DND-41 (cell line): ENCODE results near the gene MLC1.

ENCODE experiments used
- ATAC-seq: fragments of 200-7000 bp; cut with Tn5 transposase; 3 replicates; pipeline ENCODE4 v1.9.1; 2021; ENCODE audit warnings: low read depth; ENCODE audit not compliant: insufficient read depth
- DNase-seq: peaks from one replicate; pipeline ENCODE4 v3.0.0-alpha.2; 2020
- H2AFZ ChIP-seq: 2 replicates; pipeline ENCODE4 v1.6.0; 2012; ENCODE audit warnings: low read depth, low read length
- H3K27ac ChIP-seq: 2 replicates; pipeline ENCODE4 v1.5.1; 2012; ENCODE audit warnings: low read length, inconsistent platforms
- H3K27me3 ChIP-seq: fragments of 200-600 bp; sonication (generic); 2 replicates; pipeline ENCODE4 v1.6.0; 2012; ENCODE audit warnings: low read length, mild to moderate bottlenecking, inconsistent platforms; ENCODE audit not compliant: insufficient read depth, poor library complexity
- H3K36me3 ChIP-seq: 2 replicates; pipeline ENCODE4 v1.5.1; 2012; ENCODE audit warnings: low read length, inconsistent platforms; ENCODE audit not compliant: insufficient read depth
- H3K4me1 ChIP-seq: 2 replicates; pipeline ENCODE4 v1.5.1; 2012; ENCODE audit warnings: mild to moderate bottlenecking, low read length; ENCODE audit not compliant: insufficient read depth
- H3K4me2 ChIP-seq: 2 replicates; pipeline ENCODE4 v1.6.0; 2012; ENCODE audit warnings: mild to moderate bottlenecking, moderate library complexity, low read length, inconsistent platforms; ENCODE audit not compliant: insufficient read depth
- H3K4me3 ChIP-seq, 2 experiments: fragments of 200-600 bp in 1 of 2; shearing (Covaris generic) in 1 of 2; 2 replicates each; pipeline ENCODE4 v1.5.1; 2012 to 2016; ENCODE audit warnings: inconsistent platforms in 2 of 2, low read length in 2 of 2, mild to moderate bottlenecking in 2 of 2, low read depth in 1 of 2, moderate library complexity in 1 of 2
- H3K79me2 ChIP-seq: 2 replicates; pipeline ENCODE4 v1.6.0; 2012; ENCODE audit warnings: low read length, inconsistent platforms; ENCODE audit not compliant: insufficient read depth
- H3K9ac ChIP-seq: 2 replicates; pipeline ENCODE4 v1.6.0; 2012; ENCODE audit warnings: low read depth, mild to moderate bottlenecking, inconsistent platforms, low read length, moderate library complexity
- H3K9me3 ChIP-seq: 2 replicates; pipeline ENCODE4 v1.5.1; 2012; ENCODE audit warnings: low read length, moderate library complexity, mild to moderate bottlenecking, inconsistent platforms; ENCODE audit not compliant: insufficient read depth, severe bottlenecking
- H4K20me1 ChIP-seq: 2 replicates; pipeline ENCODE4 v1.6.0; 2012; ENCODE audit warnings: low read length; ENCODE audit not compliant: insufficient read depth
- CTCF ChIP-seq: IDR thresholded peaks from 2 replicates; pipeline ENCODE4 v1.5.1; 2012; ENCODE audit warnings: borderline replicate concordance, low read length, moderate library complexity, mild to moderate bottlenecking; ENCODE audit not compliant: poor library complexity, severe bottlenecking; ENCODE audit errors: extremely low read depth
- EZH2 ChIP-seq: IDR thresholded peaks from 3 replicates; pipeline ENCODE4 v1.6.1; 2012; ENCODE audit warnings: borderline replicate concordance, low read depth, mild to moderate bottlenecking, moderate library complexity, low read length, inconsistent platforms; ENCODE audit not compliant: severe bottlenecking

The MLC1 gene

DNA sequence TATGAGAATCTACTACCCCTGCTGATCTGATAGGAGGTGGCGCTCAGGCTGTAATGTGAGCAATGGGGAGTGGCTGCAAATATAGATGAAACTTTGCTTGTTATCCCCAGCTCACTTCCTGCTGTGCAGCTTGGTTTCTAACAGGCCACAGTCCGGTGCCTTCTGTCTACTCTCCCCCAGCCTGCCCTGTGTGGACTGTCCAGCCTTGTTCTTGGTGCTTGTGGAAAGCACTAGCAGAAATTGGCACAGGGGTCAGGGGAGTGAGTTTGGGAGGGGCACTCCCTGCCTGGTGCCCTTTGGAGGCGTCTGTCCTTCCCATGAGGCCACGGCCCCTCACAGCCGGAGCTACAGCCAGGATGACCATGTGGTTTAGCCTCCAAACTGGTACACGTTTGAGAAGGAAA is 18.9 kb upstream of the MLC1 start:
- Histone ChIP-seq H3K4me1 (no peaks in the 10 kb centered on the region), H3K4me3 (no peak overlapping the region), H3K27ac (no peak overlapping the region), H3K79me2 (no peaks in the 10 kb centered on the region), H2AFZ (no peak overlapping the region), H3K27me3 (peaks cover 3% of the 10 kb centered on the region), H4K20me1 (no peaks in the 10 kb centered on the region; the same call in 1 of the 2 replicates), H3K9ac (no peak overlapping the region), H3K36me3 (no peaks in the 10 kb centered on the region), H3K9me3 (no peaks in the 10 kb centered on the region), H3K4me2 (no peak overlapping the region)
- DNase-seq (no peak), ATAC-seq (no peak)
- no peak for TF ChIP-seq CTCF

DNA sequence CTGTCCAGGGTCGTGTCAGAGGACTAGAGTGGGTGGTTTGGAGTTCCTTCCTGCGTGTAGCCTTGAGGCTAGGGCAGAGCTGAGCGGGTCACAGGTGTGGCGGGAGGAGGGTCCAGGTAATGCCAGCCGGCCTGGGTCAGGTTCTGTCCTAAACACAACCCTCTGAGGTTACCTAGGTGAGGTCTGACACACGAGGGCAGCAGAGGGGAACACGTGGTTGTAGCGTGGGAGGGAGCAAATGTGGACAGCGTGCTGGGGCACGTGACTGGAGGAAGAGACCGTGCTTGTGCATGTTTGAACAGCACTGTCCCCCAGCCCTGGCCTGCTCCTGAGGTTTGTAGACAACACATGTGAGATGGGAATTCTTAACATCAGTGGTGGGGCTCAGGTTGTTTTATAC is 17.7 kb upstream of the MLC1 start:
- ATAC-seq (no peak), DNase-seq (no peak)

GRCh38 chr22:50101870-50102565 is 16.8 kb upstream of the MLC1 start:
- no peak overlapping the region for H3K4me2 ChIP-seq
- H3K36me3 ChIP-seq, result no peaks in the 10 kb centered on the region
- no peaks in the 10 kb centered on the region for H3K4me1 ChIP-seq
- TF ChIP-seq CTCF (no peak), EZH2 (no peak)
- H2AFZ ChIP-seq, result no peak overlapping the region
- DNase-seq (no peak), ATAC-seq (no peak)
- no peak overlapping the region for H3K27ac ChIP-seq
- H3K27me3 ChIP-seq, result peaks cover 3% of the 10 kb centered on the region
- H3K4me3 ChIP-seq, result no peak overlapping the region
- H3K9ac ChIP-seq, result no peak overlapping the region
- H4K20me1 ChIP-seq, result no peaks in the 10 kb centered on the region
- H3K9me3 ChIP-seq, result no peaks in the 10 kb centered on the region
- H3K79me2 ChIP-seq, result no peaks in the 10 kb centered on the region

More for the DNA sequence above, 17.7 kb upstream of the MLC1 start:
- Histone ChIP-seq H4K20me1 (no peaks in the 10 kb centered on the region), H2AFZ (no peak overlapping the region), H3K9ac (no peak overlapping the region), H3K79me2 (no peaks in the 10 kb centered on the region), H3K4me2 (no peak overlapping the region), H3K27me3 (peaks cover 3% of the 10 kb centered on the region), H3K4me3 (no peak overlapping the region), H3K27ac (no peak overlapping the region), H3K9me3 (no peaks in the 10 kb centered on the region), H3K36me3 (no peaks in the 10 kb centered on the region), H3K4me1 (no peaks in the 10 kb centered on the region)
- TF ChIP-seq EZH2 (no peak), CTCF (no peak)

DNA sequence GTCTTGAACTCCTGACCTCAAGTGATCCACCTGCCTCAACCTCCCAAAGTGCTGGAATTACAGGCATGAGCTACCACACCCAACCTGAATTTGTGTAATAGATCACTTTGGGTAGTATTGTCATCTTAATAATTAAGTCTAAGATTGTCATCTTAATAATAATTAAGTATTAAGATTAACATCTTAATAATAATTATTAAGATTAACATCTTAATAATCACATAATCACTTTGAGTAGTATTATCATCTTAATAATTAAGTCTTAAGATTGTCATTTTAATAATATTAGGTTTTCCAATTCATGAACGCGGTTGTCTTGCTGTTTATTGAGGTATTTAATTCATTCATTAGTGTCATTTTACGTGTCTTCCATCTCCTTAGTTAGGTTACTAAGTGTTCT is 12.8 kb upstream of the MLC1 start:
- Histone ChIP-seq H3K4me2 (no peak overlapping the region), H3K79me2 (no peaks in the 10 kb centered on the region), H3K9me3 (no peaks in the 10 kb centered on the region), H3K9ac (no peak overlapping the region), H2AFZ (no peak overlapping the region), H3K4me3 (no peak overlapping the region), H3K27me3 (no peaks in the 10 kb centered on the region), H3K27ac (no peak overlapping the region), H3K36me3 (no peaks in the 10 kb centered on the region), H4K20me1 (no peaks in the 10 kb centered on the region), H3K4me1 (no peaks in the 10 kb centered on the region)
- no peak for ATAC-seq
- DNase-seq, result no peak
- TF ChIP-seq EZH2 (no peak), CTCF (no peak)
